IMR-90 (cell line): ENCODE results near the gene PLEK. TPM values are rescaled to one million over a fixed set of nuclear protein-coding genes. Genes with fewer than 3 reads are reported as not detected.

Experiments used
- ATAC-seq: fragments of 200-7000 bp; cut with Tn5 transposase; 2 replicates; pipeline ENCODE4 v1.9.1; 2020; ENCODE audit warnings: low read depth, mild to moderate bottlenecking, moderate library complexity
- BruUV-seq: library from RNA; stranded (reverse); fragments of 400-500 nt; replicated peaks from 2 replicates; lab custom pipeline; 2021; lab: Mats Ljungman, UMichigan
- CTCF ChIA-PET: fragments of 300-600 bp; formaldehyde crosslinking; extraction: SDS; loops from one replicate; lab custom pipeline; 2021; ENCODE audit warnings: antibody characterized with exemption; lab: Yijun Ruan, JAX
- POLR2A ChIA-PET: fragments of 300-600 bp; sonication (Branson Sonifier 250); formaldehyde crosslinking; loops from one replicate; lab custom pipeline; 2022; ENCODE audit warnings: antibody characterized with exemption; ENCODE audit not compliant: unreplicated experiment; lab: Charles Lee
- DNase-seq: peaks from one replicate; pipeline ENCODE4 v3.0.0; 2013
- H2AFZ ChIP-seq: replicated peaks from 2 replicates; pipeline ENCODE3; 2013; ENCODE audit warnings: low read length, mild to moderate bottlenecking; ENCODE audit not compliant: poor library complexity
- H2AK5ac ChIP-seq: 2 replicates; pipeline ENCODE4 v1.6.1; 2013; ENCODE audit warnings: low read depth, low read length, inconsistent platforms
- H2AK9ac ChIP-seq: replicated peaks from 2 replicates; pipeline ENCODE3; 2013; ENCODE audit warnings: mild to moderate bottlenecking, low read depth, low read length, moderate library complexity; ENCODE audit not compliant: poor library complexity
- H2BK120ac ChIP-seq: 2 replicates; pipeline ENCODE4 v1.6.1; 2013; ENCODE audit warnings: low read depth, low read length, inconsistent platforms
- H2BK15ac ChIP-seq: 3 replicates; pipeline ENCODE4 v1.6.1; 2013; ENCODE audit warnings: low read depth, low read length, inconsistent platforms
- H2BK20ac ChIP-seq: 2 replicates; pipeline ENCODE4 v1.6.1; 2013; ENCODE audit warnings: low read depth, mild to moderate bottlenecking, inconsistent platforms, low read length, moderate library complexity
- H2BK5ac ChIP-seq: 2 replicates; pipeline ENCODE4 v1.6.1; 2013; ENCODE audit warnings: mild to moderate bottlenecking, low read depth, low read length, inconsistent platforms; ENCODE audit not compliant: poor library complexity, severe bottlenecking
- H3K14ac ChIP-seq: replicated peaks from 2 replicates; pipeline ENCODE4 v1.6.1; 2013; ENCODE audit warnings: low read depth, low read length, inconsistent platforms
- H3K18ac ChIP-seq: 2 replicates; pipeline ENCODE4 v1.6.1; 2013; ENCODE audit warnings: low read depth, low read length, control low read depth
- H3K23ac ChIP-seq: 2 replicates; pipeline ENCODE4 v1.6.1; 2013; ENCODE audit warnings: low read depth, low read length, inconsistent platforms
- H3K27ac ChIP-seq: 2 replicates; pipeline ENCODE4 v1.5.1; 2013; ENCODE audit warnings: mild to moderate bottlenecking, control low read depth, low read length; ENCODE audit not compliant: insufficient read depth
- H3K27me3 ChIP-seq: 2 replicates; pipeline ENCODE4 v1.6.1; 2013; ENCODE audit warnings: low read length; ENCODE audit not compliant: control insufficient read depth, insufficient read depth
- H3K36me3 ChIP-seq: 2 replicates; pipeline ENCODE4 v1.6.1; 2013; ENCODE audit warnings: low read length, mixed read lengths; ENCODE audit not compliant: control insufficient read depth, insufficient read depth
- H3K4ac ChIP-seq: 2 replicates; pipeline ENCODE4 v1.6.1; 2013; ENCODE audit warnings: low read depth, low read length, inconsistent platforms
- H3K4me1 ChIP-seq: 2 replicates; pipeline ENCODE4 v1.6.1; 2013; ENCODE audit warnings: low read length, mixed read lengths; ENCODE audit not compliant: control insufficient read depth, insufficient read depth
- H3K4me2 ChIP-seq: 2 replicates; pipeline ENCODE4 v1.6.1; 2013; ENCODE audit warnings: low read depth, mild to moderate bottlenecking, control low read depth, low read length, moderate library complexity
- H3K4me3 ChIP-seq: 2 replicates; pipeline ENCODE4 v1.5.1; 2013; ENCODE audit warnings: low read depth, mild to moderate bottlenecking, control low read depth, low read length, moderate library complexity; ENCODE audit not compliant: insufficient read depth
- H3K56ac ChIP-seq: 2 replicates; pipeline ENCODE4 v1.6.1; 2013; ENCODE audit warnings: low read length, inconsistent platforms; ENCODE audit not compliant: insufficient read depth; ENCODE audit errors: extremely low read depth
- H3K79me1 ChIP-seq, 2 experiments: 2 replicates each; pipeline ENCODE4 v1.6.1; 2013; ENCODE audit warnings: low read length in 2 of 2, inconsistent platforms in 1 of 2, low read depth in 1 of 2
- H3K9ac ChIP-seq: 2 replicates; pipeline ENCODE4 v1.6.1; 2013; ENCODE audit warnings: low read depth, low read length, control low read depth
- H3K9me1 ChIP-seq: 2 replicates; pipeline ENCODE4 v1.6.1; 2013; ENCODE audit warnings: low read length, inconsistent platforms; ENCODE audit not compliant: insufficient read depth
- H3K9me3 ChIP-seq: 2 replicates; pipeline ENCODE4 v1.6.1; 2013; ENCODE audit warnings: low read length; ENCODE audit not compliant: control insufficient read depth, insufficient read depth
- H4K20me1 ChIP-seq: 2 replicates; pipeline ENCODE4 v1.6.1; 2013; ENCODE audit warnings: low read length, inconsistent platforms; ENCODE audit not compliant: insufficient read depth
- H4K5ac ChIP-seq: 2 replicates; pipeline ENCODE4 v1.6.1; 2013; ENCODE audit warnings: mild to moderate bottlenecking, low read depth, low read length, control low read depth
- H4K8ac ChIP-seq, 2 experiments: 2 replicates each; pipeline ENCODE4 v1.6.1; 2013; ENCODE audit warnings: low read depth in 2 of 2, low read length in 2 of 2, control low read depth in 1 of 2, inconsistent platforms in 1 of 2
- H4K91ac ChIP-seq: 2 replicates; pipeline ENCODE4 v1.6.1; 2013; ENCODE audit warnings: low read depth, low read length, inconsistent platforms; ENCODE audit not compliant: insufficient read depth
- CEBPB ChIP-seq: IDR thresholded peaks from 2 replicates; pipeline ENCODE4 v1.6.1; 2012; ENCODE audit warnings: low read depth, low read length, improper control_type of control experiment
- CHD1 ChIP-seq: IDR thresholded peaks from 2 replicates; pipeline ENCODE4 v1.6.1; 2012; ENCODE audit warnings: low read depth, low read length, improper control_type of control experiment
- WGBS, 2 experiments: methylation state at CpG; one replicate each; pipeline versions ENCODE4 v1.1.5 to v1.1.7; 2013; ENCODE audit warnings: missing lambda C conversion rate in 2 of 2; ENCODE audit not compliant: insufficient read length in 1 of 2; ENCODE audit errors: extremely low coverage in 2 of 2; 5-methylcytosine and 5-hydroxymethylcytosine counted together
- dilution Hi-C: fragments of 300-500 bp; cut with HindIII; formaldehyde crosslinking; loops from one replicate; pipeline ENCODE4 v1.14.3; 2018; ENCODE audit warnings: low sequenced_read_pairs; ENCODE audit not compliant: unreplicated experiment
- in situ Hi-C: fragments of 300-500 bp; cut with MboI; formaldehyde crosslinking; loops from 3 replicates; pipeline ENCODE4 v1.14.3; 2019; ENCODE audit warnings: low sequenced_read_pairs, inconsistent platforms, mixed read lengths
- intact Hi-C: fragments of 100-400 bp; cut with micrococcal nuclease; formaldehyde crosslinking; loops from 2 replicates; pipeline ENCODE4 v1.10.0; 2022
- polyA plus RNA-seq, 3 experiments: library from polyadenylated mRNA; depleted of rRNA; stranded (reverse); fragments of >200 nt; gene quantifications; 2 replicates each; pipeline ENCODE4 v1.2.3, GENCODE V29; 2012; ENCODE audit warnings: low replicate concordance in 1 of 3
- total RNA-seq: library from RNA; depleted of rRNA; stranded (reverse); fragments of >200 nt; gene quantifications from 2 replicates; pipeline ENCODE4 v1.2.3, GENCODE V29; 2012
- TF ChIP-seq, protein P1 (sequence below): fragments of 150-350 bp; IDR thresholded peaks from 2 replicates; pipeline ENCODE4 v1.6.1; 2017; ENCODE audit warnings: mild to moderate bottlenecking, antibody characterized with exemption, low read length, low read depth

The PLEK gene
- total and polyA plus RNA-seq, 2 of the 4 experiments (the other 2 are of a cell fraction): under 0.01 TPM; not detected in 1

GRCh38 chr2:68426848-68427579 is 61.9 kb downstream of the PLEK start:
- 95% methylated on average over 4 of the region's 10 CpGs; no CpG with 5 or more reads in 1 of the 2 experiments for WGBS, 2 experiments
- Histone ChIP-seq H3K27ac (no peak overlapping the region), H3K23ac (no peak overlapping the region), H2BK120ac (no peak overlapping the region), H3K9me1 (no peaks in the 10 kb centered on the region), H3K4me2 (no peak overlapping the region), H2BK20ac (no peak overlapping the region), H4K91ac (no peak overlapping the region), H2AK9ac (no peak overlapping the region), H3K79me1 (no peaks in the 10 kb centered on the region), H3K9me3 (peaks cover 3% of the 10 kb centered on the region; the same call in 1 of the 2 replicates), H2AK5ac (no peak overlapping the region), H3K56ac (no peak overlapping the region), H2AFZ (no peak overlapping the region), H2BK15ac (no peak overlapping the region), H3K14ac (no peak overlapping the region), H3K4ac (no peak overlapping the region), H3K4me3 (no peak overlapping the region), H2BK5ac (no peak overlapping the region), H3K4me1 (peaks cover 2% of the 10 kb centered on the region; the same call in 1 of the 2 replicates), H3K36me3 (no peaks in the 10 kb centered on the region), H3K27me3 (peaks cover 21% of the 10 kb centered on the region), H3K9ac (no peak overlapping the region), H4K8ac (no peak overlapping the region; a peak in 1 of 4 replicates), H3K18ac (no peak overlapping the region; the same call in 1 of the 2 replicates), H4K5ac (no peak overlapping the region; the same call in 1 of the 2 replicates), H4K20me1 (no peaks in the 10 kb centered on the region)
- ATAC-seq (peak; percentile 43; the same call in 1 of the 2 replicates), DNase-seq (peak; percentile 72)
- ChIA-PET POLR2A (no interaction called here), CTCF (interaction anchor here (1.0 kb wide), 1 partner anchor 304 kb away, joined by 4 read pairs; no protein-coding TSS in a partner anchor)
- intact Hi-C loops: no loop called here
- BruUV-seq: no TSS peak
- TF ChIP-seq CHD1: no peak
- TF ChIP-seq, protein P1, sequence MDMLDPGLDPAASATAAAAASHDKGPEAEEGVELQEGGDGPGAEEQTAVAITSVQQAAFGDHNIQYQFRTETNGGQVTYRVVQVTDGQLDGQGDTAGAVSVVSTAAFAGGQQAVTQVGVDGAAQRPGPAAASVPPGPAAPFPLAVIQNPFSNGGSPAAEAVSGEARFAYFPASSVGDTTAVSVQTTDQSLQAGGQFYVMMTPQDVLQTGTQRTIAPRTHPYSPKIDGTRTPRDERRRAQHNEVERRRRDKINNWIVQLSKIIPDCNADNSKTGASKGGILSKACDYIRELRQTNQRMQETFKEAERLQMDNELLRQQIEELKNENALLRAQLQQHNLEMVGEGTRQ: peak; percentile 59
- peak; percentile 76 for TF ChIP-seq CEBPB
- dilution Hi-C loops: no loop called here
- in situ Hi-C loops: no loop called here
